ENCODE results near the gene TPK1.

DNA sequence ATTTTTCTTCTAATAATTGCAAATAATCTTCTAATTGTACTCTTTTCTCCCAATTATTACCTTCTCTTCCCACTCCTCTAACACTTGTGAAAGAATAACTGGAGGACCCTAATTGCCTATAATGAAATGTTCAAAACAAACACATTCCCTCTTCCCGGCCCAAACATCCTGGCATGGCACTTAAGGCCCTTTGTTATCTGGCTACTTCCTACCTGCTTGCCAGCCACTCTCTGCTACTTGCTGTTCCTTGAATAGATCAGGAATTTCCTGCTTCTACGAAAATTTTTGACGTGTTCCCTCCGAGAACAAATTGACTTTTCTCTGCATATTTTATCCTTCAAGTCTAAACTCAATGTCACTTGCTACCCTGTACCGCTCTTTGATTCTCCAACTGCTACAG is 376.2 kb downstream of the TPK1 start:
- TF ChIP-seq, protein P1, sequence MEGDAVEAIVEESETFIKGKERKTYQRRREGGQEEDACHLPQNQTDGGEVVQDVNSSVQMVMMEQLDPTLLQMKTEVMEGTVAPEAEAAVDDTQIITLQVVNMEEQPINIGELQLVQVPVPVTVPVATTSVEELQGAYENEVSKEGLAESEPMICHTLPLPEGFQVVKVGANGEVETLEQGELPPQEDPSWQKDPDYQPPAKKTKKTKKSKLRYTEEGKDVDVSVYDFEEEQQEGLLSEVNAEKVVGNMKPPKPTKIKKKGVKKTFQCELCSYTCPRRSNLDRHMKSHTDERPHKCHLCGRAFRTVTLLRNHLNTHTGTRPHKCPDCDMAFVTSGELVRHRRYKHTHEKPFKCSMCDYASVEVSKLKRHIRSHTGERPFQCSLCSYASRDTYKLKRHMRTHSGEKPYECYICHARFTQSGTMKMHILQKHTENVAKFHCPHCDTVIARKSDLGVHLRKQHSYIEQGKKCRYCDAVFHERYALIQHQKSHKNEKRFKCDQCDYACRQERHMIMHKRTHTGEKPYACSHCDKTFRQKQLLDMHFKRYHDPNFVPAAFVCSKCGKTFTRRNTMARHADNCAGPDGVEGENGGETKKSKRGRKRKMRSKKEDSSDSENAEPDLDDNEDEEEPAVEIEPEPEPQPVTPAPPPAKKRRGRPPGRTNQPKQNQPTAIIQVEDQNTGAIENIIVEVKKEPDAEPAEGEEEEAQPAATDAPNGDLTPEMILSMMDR (IDR thresholded peaks at IDR 0.05), result no peak
- TF ChIP-seq POLR2A (IDR thresholded peaks at IDR 0.05), result no peak

Data from upper lobe of left lung (tissue), 4 donors.